NCI-H1694 treated with DMSO at 0.1 percent for 48 hours (cell line): ENCODE measurements around the gene ANKRD13B.

Source experiments
- DNase-seq: peaks from one replicate; lab custom pipeline; 2025; lab: John Stamatoyannopoulos, UW

Gene ANKRD13B

DNA sequence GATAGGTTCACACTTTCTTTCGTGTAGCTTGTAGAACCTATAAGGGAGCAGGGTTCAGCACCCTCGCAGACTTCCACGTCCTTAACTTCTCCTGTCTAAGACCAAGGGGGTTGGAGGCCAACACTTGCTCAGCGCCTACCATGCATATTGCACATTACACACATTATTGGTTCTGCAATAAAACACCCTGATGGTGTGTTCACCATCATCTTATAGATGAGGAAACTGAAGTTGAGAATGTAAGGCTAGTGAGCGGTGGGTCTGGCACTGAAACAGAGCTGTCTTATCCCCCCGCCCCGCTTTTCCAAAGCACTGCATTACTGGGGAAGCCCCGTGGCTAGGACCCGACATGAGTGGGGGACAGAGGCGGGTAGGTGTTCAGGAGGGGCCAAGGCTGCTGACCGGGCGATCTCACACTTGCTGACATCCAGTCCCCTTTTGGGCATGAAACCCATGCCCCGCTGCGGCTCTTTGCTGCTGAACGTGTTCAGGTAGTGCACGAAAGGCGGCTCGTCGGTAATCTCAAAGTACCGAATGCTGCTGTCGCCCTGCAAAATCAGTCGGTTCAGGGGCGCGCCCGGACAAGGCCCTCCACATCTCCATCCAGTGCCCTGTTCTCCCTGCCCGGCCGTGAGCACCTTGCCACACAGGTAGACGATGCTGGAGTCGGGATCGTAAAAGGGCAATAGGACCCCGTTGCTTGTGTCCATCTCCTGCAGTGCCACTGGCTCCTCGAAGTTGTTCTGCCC is 23.5 kb downstream of the ANKRD13B start:
- DNase-seq, result no peak

DNA sequence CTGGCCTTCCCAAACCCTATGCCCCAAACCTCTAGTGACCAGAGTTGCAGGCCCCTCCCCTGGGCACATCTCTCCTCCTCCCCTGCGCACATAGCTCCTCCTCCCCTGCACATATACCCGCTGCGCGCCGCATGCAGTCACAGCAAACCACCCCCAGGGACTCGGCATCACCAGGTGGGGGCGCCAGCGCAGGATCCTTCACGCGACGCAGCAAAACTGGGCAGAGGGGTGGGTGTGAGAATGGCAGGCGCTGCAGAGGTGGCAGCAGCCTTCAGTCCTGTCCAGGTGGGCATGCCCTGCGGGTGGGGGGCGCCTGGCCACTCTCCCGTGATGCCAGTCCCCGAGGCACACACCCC is 24.2 kb downstream of the ANKRD13B start:
- peak; percentile 90 for DNase-seq

DNA sequence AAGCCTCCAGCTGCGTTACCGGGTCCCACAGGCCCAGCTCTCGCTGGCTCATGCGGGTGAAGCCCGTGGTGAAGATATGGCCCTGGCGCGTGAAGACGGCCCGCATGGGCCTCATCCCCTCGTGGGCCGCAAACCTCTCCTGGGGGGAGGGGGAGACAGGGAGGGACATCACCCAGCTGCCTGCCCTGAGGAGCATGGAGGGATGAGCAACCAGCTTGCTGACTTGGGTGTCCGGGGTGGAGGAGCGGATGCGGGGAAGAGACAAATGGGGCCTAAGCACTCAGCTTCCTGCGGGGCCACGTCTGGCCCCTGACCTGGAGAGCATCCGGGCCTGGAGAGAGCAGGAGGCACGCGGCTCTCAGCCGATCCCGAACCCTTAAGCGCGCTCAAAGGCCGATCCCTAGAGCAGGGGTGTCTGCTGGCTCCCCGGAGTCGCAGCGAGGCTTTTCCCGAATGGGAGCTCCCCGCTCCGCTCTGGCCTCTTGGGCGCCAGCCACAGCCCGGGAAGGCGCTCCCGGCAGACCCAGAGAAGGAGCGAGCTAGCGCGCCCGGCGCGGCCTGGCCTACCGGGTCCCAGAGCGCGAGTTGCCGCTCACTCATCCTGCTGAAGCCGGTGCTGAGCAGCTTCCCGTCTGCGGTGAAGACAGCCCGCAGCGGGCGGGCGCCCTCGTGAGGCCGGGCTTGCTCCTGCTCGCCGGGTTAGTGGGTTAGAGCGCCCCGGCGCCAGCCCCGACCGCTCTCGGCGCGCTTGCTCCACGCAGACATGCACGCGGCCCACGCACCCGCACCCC is 24.7 kb downstream of the ANKRD13B start:
- DNase-seq, result peak; percentile 66

DNA sequence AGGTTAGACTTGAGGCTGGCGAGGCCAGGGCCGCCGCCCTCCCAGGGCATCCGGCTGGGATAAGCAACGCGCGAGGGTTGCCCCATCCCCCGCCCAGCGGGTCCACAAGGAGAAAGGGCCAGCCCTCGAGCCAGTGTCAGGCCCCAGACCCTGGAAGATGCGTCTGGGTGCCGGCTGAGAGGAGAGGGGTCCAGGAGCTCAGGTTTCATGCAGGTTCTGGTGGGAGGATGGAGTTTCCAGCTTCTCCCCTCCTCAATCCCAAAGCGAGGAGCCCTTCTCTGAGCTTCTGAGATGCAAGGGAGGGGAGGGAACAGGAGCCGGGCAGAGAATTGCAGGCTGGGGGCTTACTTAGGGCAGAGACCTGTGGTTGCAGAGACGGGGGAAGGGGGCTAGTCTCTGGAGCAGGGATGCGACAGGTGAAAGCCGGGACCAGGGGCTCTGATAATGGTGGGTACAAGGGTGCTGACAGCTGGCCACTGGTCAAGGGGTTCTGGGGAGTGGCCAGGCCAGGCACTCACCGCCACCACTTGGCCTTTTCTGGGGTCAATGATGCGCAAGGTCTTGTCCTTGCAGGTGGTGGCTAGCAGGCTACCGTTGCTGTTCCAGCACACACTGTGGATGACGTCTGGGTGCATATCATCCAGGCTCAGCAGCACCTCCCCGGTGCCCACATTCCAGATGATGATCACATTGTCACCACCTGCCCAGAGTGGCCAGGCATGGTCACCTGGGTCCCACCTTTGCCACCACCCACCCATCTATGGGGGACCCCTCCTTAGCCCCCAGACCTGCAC is 25.5 kb downstream of the ANKRD13B start:
- DNase-seq, result no peak

DNA sequence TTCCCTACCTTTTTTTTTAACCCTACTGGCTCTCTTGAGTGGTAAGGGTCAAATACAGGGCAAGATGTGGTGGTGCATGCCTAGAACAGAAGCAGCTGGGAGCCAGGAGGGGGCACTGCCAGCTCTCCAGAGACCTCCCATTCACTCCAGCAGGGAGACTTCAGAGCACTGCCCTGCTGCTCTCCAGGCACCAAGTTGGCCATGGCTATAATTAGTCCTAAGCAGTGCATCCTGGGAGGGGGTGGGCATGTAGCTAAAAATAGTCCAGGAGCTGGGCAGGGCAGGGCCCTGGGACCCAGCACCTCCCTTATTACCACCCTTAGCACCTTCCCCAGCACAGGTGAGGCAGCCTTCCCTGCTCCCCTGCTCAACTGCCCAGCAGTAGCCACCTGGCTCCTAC is 26.3 kb downstream of the ANKRD13B start:
- DNase-seq, result peak; percentile 12

DNA sequence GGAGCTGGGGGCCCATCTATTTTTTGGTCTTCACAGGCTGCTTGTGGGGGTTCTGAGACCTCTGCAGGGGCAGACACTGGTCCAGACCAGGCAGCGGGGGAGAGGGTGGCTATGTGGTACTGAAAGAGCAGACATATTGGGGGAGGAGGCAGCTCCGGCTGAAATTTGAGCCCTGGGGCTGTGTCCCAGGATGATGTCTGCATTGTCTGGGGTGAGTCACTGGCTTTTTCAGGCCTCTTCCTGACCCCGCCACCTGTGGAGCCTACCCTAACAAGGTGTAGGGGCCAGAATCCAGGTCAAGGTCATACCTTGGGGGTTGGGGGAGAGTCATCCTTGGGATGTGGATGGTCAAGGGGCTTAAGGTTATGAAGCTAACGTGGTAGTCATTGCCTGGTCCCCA is 27.3 kb downstream of the ANKRD13B start:
- DNase-seq, result no peak

DNA sequence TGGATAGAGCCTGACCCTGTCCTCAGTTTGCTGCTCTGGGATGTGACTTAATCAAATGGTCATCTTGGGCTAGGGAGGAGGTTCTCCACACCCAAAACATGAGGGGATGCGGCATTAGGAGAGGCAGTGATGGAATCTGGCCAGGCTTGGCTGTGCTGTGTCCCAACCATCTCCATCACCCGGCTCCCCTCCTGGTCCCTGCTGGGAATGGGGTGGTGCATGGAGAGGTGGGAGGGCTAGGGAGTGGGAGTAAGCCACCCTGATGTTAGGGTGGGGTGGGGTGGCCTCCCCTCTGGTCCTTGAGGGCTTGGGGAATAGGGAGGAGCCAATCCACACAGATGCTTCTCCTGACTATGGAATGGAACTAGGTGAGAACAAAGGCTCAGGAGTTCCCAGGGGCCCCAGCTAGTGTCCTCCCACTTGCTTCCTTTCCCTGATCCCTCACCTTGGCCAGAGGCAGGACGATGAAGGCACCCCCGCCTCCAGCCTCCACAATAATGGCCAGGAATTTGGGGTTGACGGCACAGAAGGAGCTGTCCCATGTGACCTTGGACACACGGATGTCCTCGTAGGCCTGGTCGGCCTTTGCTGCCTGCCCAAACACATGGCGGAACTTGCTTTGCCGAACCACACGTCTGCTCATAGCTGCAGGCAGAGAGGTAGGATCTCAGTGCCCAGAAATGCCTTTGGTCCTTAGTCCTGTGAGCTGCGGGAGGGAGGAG is 28.0 kb downstream of the ANKRD13B start:
- no peak for DNase-seq

DNA sequence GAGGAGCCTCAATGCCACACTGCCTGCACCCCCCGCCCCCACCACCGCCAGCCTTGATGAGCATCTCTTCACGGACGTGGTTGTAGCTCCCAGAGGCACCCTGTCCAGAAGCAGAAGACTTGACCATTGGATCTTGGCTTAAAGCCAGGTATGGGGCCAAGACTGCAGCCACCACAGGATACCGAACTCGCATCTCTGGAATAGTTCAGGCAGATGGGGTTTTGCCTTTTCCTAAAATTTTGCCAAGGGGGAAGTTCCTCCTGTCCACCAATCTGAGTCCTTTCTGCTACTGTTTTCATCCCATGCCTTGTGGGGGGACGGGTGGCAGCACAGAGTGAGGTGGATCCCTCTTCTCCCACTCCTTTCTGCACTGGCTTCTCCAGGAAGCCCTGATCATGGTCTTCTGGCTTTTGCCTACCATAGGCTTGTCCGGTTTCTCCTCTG is 28.8 kb downstream of the ANKRD13B start:
- no peak for DNase-seq

DNA sequence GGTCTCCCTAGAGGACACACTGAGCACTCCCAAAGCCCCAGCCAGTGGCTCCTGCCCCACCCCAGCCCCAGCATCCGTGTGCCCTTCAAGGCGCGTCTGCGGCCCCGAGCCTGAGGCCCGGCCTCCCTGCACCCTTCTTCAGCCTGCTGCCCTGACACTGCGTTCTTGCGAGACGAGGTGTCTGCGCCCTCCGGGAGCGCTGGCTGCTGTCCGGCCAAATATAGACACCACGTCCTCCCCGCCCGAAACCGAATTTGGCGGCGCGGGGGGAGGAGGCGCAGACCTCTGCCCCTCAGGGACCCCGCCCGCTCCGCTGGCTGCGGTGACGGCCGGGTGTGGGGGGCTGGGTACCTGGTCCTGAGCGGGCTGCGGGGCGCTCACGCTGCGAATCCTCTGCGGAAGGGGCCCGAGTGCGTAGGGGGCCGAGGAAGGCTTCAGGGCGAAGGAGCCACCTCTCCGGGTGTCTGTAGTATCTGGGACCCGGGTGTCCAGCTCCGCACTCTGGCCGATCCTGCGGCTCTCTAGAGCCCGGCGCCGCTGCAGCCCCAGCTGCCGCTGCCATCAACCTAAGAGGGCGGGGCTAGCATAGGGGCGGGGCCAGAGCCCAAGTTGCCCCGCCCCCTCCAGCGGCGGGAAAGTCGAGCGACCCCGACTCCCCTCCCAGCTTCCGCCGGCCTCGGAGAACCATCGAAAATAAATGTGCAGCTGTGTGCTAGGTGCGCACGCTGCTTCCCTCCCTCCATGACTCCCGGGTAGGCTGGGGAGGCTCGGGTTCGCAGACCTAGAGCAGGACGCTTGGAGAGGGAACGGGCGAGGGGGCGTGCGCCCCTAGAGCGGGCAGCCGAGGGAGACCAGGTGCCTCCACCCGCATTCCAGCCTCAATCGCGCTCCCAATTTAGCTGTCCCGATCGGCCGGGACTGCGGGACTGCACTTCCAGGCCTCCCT is 29.7 kb downstream of the ANKRD13B start, which contains the start of gene CORO6:
Gene CORO6, minus strand, starts transcription at position 576 of the 946 bp plus-strand sequence. CDS start 1,491 bp downstream, outside the sequence.
- no peak for DNase-seq

DNA sequence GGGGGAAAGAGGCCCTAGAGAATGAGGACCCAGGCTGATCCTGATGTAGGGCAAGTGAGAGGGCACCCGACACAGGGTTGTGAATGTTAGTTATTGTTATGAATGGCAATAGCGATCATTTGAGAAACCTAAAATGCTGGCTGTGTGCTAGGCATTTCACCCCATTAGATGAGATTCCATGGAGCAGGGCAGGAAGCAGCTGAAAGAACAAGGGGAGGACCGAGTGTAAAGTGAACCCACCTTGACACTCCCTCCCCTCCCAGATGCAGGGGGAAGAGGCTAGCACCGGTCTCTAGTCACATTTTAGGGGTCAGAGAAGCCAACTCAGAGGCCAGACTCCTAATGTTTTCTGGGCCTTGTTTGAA is 30.3 kb downstream of the ANKRD13B start:
- DNase-seq, result no peak

DNA sequence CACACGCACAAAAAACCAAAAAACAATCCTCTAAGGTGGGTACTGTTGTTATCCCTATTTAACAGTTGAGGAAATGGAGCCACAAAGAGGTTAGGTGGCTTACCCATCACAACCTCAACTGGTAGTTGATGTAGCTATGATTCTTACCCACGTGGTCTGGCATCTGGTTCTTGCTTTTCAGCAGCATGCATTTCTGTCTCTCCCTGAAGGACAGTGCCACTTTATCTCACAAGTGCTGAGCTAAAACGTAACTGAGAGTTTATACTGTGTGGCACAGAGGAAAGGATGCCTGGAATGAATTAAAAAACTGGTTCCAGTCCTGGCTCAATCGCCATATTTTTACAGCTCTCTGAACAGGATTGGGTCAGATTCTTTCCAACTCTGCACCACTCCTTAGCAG is 31.7 kb downstream of the ANKRD13B start:
- no peak for DNase-seq

DNA sequence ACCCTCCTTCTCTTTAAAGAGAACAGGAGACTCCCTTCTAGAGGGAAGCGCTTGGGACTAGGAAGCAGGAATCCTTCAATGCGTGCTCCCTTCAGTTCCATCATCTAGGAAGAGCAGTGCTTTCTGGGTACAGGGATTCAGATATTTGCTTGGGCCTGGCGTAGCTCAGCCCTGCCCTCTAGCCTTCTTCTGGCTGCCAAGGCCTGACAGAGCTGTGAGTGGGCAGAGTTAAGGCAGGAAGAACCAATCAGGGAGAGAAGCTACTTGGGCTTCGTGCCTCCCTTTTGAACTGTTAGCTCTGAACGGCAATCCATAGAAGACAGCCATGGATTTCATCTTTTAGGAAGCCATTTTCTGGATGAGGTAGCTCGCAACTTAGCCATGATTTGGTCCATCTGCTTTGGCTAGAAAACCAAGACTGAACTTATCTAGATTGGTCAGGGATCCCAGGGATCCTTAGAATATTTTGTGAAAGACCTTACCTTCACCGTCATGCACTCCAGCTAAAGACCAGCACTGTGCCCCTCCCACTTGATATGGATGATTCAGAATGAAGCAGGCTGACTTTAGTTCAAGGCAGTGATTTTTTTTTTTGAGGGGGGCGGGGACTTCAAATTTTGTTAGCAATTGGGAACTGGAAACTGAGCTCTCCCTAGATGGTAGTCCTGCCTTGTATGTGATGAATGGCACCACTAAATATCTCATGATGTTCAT is 32.3 kb downstream of the ANKRD13B start:
- DNase-seq, result no peak

DNA sequence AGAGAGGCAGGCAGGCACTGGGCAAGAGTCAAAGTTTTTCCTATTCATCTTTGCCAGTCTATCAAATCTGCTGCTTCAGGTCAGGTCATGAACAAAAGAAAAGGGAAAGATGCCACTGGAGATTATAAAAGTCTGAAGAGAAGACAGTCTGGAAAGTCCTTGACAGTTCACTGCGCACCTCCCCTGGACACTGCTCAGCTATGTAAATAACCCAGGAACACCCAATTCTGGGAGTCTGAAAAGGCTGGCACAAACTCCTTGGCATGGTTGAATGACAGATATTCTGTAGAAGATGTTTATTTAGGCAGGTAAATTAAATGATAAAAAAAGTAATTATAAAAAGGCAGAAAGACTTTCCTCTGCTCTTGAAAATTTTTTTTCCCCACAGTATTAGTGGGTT is 35.0 kb downstream of the ANKRD13B start:
- DNase-seq, result no peak

DNA sequence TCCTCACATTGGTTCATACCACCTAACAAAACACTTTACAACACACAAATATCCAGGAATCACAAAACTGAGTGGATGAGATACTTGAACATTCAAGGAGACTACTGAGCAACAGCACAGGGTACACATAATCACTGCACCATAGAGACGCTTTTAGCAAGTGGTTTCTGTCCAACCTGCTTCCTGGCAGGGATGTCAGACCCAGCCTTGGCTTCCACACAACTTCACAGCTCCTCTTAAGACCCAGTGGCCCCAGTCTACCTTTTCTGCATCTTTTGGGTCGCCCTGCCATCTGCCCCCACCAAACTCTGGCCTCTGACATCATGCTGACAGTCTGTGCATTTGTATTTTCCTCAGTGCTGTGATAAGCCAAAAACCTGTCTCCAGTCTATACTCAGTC is 35.7 kb downstream of the ANKRD13B start:
- no peak for DNase-seq

DNA sequence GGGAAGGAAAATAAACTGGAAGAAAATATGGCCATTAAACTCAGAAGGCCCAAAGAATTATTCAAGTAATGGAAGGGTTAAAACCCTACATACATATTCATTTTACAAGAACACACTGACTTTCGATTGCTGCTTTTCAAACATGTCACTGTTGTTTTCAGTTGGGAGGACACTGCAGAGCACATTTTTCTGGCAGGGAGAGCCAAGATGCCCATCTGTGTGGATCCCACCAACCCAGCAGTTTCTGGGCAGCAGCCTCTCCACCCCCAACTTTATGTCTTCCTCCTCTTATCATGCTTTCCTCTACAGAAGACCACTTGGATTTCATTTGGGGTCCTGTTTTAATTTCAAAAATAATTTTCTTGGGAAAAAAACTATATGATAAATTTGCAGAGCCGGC is 36.9 kb downstream of the ANKRD13B start:
- peak; percentile 41 for DNase-seq

DNA sequence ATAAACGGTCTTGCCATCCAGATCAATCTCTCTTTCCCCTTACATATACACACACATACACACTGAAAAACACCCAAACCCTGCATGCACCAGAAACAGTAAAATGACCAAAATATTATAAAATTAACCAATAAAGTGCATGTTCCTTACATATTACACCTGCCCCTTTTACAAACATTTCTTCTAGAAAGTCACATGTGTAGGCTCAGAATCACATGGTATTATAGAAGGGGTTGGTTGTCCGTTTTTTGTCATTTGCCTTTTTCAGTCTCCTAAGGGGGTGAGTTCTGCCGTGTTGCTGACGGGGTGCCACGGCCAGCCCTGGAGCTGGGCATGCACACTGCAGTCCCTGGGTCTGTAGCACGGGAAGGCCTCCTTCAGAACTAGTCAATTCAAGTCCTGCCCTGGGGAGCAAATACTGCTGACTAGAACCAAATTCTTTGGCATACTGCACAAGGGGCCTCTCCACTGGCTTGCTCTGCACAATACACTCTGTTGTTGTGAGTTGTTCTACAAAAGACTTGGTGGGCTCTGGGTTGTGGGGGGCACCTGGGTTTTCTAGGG is 37.8 kb downstream of the ANKRD13B start:
- DNase-seq, result no peak

DNA sequence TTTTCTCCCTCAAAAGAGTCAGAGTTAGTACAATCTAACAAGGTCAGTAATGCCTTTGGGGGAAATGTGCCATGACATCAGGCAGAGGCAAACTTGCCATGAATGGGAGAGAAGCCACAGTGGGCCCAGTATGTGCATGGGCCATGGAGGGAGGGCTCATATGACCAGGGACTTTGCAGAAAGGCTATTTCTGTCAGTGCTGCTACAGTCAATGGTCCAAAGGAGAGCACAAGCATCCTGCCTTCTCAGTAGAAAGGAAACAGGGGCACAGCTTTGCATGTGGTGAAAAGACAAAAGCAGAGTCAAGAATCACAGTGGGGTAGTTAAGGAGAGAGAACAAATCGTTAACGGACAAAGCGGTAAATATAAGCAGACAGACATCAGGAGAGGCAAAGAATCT is 41.0 kb downstream of the ANKRD13B start:
- no peak for DNase-seq

DNA sequence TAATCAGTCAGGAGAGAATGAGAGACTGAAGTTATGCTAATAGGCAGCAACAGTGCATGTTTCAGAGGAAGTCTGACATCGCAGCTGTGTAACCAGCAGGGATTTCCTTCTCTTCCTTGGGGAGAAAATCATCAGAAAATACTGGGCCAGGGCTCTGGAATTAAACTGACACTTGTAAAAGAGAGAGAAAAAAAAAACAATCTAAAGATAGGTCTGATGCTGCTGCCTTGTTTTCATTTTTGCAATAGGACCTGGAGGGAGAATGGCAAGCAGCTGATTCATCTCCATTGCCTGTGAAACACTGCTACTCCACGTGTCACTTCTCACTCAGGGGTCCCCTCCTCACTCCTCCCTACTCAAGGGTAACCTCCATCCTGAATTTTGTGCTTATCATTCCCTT is 47.5 kb downstream of the ANKRD13B start:
- no peak for DNase-seq

DNA sequence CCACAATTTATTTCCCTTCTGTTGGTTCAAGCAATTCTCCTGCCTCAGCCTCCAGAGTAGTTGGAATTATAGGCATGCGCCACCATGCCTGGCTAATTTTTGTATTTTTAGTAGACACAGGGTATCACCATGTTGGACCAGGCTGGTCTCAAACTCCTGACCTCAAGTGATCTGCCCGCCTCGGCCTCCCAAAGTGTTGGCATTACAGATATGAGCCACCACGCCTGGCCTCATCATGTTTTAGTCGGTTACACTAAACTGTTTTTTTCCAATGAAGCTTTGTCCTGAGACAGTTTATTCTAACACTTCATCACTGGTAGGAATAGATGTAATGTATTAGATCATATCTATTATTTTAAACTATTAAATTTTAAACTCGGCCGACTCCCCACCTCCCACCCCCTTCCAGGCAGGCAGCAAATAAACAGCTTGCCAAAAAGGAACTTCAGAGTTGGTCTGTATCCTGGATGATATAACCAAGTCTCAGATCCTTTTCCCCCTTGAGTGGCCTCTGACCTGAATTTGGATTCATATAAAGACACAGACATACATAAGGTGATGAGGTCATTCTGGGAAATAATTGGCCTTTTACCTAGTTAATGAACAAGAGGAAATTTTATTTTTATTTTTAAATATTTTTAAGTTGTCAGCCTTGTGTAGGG is 48.2 kb downstream of the ANKRD13B start:
- DNase-seq, result no peak
